ENCODE measurements around the gene BMERB1. TPM values are rescaled to one million over a fixed set of nuclear protein-coding genes. Genes with fewer than 3 reads are reported as not detected.
A peak's percentile ranks its signal among the peaks of the same experiment; 100 is the strongest.

Gene BMERB1
- total and polyA plus RNA-seq, 9 of the 15 experiments (the other 6 are each of a cell fraction or from before 2014, with no cell fraction given): 0.29 to 2.9 (median 0.94) TPM

GRCh38 chr16:15487336-15488284 lies 53.2 kb downstream of the BMERB1 start (continued):
- TF ChIP-seq POU5F1 (IDR thresholded peaks at IDR 0.05; ENCODE audit: borderline replicate concordance, low read depth, low read length, partially characterized antibody) (no peak), ZNF217 (CRISPR knock-in tag; IDR thresholded peaks at IDR 0.05) (no peak), ZFX (CRISPR knock-in tag; IDR thresholded peaks at IDR 0.05) (no peak), HBP1 (CRISPR knock-in tag; IDR thresholded peaks at IDR 0.05) (peak; percentile 57; the same call in 1 of the 2 replicates), HDAC8 (tag; IDR thresholded peaks at IDR 0.05) (peak; percentile 91), TGIF2 (CRISPR knock-in tag; IDR thresholded peaks at IDR 0.05) (no peak), ZNF644 (tag; IDR thresholded peaks at IDR 0.05; ENCODE audit: low read depth) (peak; percentile 80; the same call in 1 of the 2 replicates), HMGN3 (IDR thresholded peaks at IDR 0.05; ENCODE audit: borderline replicate concordance, extremely low read depth, insufficient read length, low read depth, low read length) (no peak), NFRKB (IDR thresholded peaks at IDR 0.05; ENCODE audit: low read depth) (no peak), CTBP1 (IDR thresholded peaks at IDR 0.05; ENCODE audit: borderline replicate concordance) (0 out of 2 replicates have a peak, but pooled peaks have one; percentile 24), KLF16 (IDR thresholded peaks at IDR 0.05) (no peak), ZNF197 (CRISPR knock-in tag; IDR thresholded peaks at IDR 0.05; ENCODE audit: low read depth) (peak; percentile 80; the same call in 1 of the 2 replicates), ZNF41 (CRISPR knock-in tag; conservative IDR thresholded peaks at IDR 0.05) (0 out of 2 replicates have a peak, but pooled peaks have one; percentile 59), MEF2D (tag; conservative IDR thresholded peaks at IDR 0.05; ENCODE audit: low read depth) (peak; percentile 91), ZBTB40 (IDR thresholded peaks at IDR 0.05) (peak; percentile 91), ZBTB40 (CRISPR knock-in tag; IDR thresholded peaks at IDR 0.05) (peak; percentile 64), CGGBP1 (CRISPR knock-in tag; IDR thresholded peaks at IDR 0.05) (no peak)

All from K562 (cell line).